ENCODE data around the gene SLC6A2.

The SLC6A2 gene

GRCh38 chr16:55647798-55648197, 8.0 kb upstream of the SLC6A2 start:
- ATAC-seq (no peak), DNase-seq (no peak)

- no peak for DNase-seq
These were observed 3.7 kb upstream of the SLC6A2 start for GRCh38 chr16:55651841-55652824.

DNA sequence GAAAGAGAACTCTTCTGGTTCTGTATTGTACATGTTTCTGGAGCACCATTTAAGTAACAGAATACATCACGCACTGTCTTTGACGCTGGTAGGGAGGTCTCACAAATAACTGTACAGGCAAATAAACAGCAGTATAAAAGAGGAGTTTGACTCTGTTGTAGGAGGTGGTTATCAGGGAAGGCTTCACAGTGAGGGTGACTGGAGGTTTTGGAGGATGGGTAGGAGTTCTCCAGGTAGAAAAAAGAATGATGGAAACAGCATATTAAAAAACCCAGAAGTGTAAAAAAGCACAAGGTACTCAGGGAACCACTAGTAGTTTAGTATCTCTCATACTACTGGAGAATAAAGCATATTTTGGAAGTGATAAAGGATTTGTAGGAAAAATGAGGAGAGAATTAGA, 2.7 kb upstream of the SLC6A2 start:
- DNase-seq (no peak), ATAC-seq (no peak)

More at GRCh38 chr16:55651841-55652824, 3.7 kb upstream of the SLC6A2 start:
- no peak for ATAC-seq

- ATAC-seq (no peak), DNase-seq (no peak)
These were observed 349 bp upstream of the SLC6A2 start for GRCh38 chr16:55655381-55655896.

DNA sequence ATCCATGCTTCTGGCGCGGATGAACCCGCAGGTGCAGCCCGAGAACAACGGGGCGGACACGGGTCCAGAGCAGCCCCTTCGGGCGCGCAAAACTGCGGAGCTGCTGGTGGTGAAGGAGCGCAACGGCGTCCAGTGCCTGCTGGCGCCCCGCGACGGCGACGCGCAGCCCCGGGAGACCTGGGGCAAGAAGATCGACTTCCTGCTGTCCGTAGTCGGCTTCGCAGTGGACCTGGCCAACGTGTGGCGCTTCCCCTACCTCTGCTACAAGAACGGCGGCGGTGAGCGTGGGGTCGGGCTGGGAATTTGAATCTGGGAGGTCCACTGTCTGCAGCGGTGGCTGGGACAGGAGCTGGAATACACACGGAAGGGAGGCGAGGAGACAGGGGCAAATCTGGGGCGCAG, 904 bp downstream of the SLC6A2 start:
- DNase-seq, result no peak
- ATAC-seq, result no peak

DNA sequence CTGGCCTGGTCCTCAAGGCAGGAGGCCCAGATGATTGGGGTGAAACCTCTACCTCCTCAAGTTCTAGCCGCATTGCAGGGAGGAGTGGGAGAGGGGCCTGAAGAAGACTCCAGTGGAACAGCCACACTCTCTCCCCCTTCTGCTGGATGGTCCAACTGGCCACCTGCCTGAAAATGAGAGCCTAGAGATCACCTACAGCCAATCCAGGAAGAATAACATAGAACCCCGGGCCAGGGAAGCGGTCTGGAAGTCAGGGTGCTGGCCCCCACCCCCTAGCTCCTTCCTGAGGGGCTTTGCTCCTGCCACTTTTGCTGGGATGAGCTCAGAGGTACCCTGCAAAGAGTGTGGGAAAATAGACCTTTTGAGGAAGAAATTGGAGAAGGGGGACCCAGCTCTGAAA, 1.8 kb downstream of the SLC6A2 start:
- ATAC-seq (no peak), DNase-seq (no peak)

DNA sequence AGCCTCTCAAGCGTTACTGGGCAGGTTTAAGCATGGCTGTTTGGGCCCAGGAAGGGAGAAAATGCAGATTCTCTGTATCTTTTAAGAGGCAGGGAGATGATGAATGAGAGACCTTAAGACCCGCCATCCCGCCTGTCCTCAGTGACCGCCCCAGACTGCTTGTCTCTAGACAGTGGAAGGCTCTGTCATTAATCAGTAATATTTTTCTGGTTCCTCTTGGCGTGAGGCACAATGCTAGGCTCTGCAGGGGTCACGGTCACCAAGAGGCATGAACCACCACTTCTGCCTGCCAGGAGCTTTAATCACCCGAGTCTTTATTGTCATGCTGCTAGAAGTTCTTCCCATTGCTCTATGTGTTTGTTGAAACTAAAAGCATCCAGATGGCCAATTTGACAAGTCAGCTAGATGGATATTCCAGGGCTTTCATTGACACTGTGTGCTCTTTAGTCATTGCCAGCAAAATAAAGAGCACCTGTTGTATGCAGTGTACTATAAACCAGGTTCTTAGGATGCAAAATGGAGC, 3.2 kb downstream of the SLC6A2 start:
- no peak for ATAC-seq
- DNase-seq, result no peak

GRCh38 chr16:55660026-55660425, 4.2 kb downstream of the SLC6A2 start:
- DNase-seq, result no peak
- ATAC-seq, result no peak

DNA sequence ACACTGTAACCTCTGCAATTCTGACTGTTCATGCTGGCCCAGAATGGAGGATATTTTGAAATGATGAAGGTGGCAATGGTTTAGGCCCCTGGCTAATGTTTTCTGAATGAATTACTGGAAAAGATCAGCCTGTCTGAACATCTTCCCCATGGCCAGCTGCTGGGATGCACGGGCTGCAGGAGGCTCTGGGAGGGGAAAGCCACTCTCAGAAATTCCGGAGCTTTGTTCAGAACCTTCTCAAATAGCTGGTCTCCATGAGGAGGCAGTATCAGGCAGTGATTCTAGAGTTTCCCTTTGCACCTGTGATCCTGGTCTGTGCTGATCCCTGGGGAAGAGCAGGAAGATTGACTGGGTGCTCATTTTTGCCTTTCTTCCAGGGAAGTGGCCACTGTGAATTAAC, 5.0 kb downstream of the SLC6A2 start:
- DNase-seq, result no peak
- ATAC-seq, result no peak

GRCh38 chr16:55661941-55662643, 6.3 kb downstream of the SLC6A2 start:
- no peak for DNase-seq
- no peak for ATAC-seq

GRCh38 chr16:55662644-55663031, 6.8 kb downstream of the SLC6A2 start:
- no peak for ATAC-seq

DNA sequence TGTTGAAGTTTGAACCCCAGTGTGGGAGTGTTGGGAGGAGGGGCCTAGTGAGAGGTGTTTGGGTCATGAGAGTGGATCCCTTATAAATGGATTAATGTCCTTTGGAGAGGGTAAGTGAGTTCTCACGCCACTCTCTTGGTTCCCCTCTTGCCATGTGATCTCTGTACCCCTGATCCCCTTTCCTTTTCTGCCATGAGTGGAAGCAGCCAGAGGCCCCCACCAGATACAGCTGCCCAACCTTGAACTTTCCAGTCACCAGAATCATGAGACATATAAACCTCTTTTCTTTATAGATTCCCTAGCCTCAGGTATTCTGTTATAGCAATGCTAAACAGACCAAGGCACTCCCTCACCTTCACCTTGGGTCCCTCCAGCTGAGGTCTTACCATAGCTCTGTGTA, 7.4 kb downstream of the SLC6A2 start:
- no peak for DNase-seq
- no peak for ATAC-seq

More at GRCh38 chr16:55662644-55663031, 6.8 kb downstream of the SLC6A2 start:
- no peak for DNase-seq

DNA sequence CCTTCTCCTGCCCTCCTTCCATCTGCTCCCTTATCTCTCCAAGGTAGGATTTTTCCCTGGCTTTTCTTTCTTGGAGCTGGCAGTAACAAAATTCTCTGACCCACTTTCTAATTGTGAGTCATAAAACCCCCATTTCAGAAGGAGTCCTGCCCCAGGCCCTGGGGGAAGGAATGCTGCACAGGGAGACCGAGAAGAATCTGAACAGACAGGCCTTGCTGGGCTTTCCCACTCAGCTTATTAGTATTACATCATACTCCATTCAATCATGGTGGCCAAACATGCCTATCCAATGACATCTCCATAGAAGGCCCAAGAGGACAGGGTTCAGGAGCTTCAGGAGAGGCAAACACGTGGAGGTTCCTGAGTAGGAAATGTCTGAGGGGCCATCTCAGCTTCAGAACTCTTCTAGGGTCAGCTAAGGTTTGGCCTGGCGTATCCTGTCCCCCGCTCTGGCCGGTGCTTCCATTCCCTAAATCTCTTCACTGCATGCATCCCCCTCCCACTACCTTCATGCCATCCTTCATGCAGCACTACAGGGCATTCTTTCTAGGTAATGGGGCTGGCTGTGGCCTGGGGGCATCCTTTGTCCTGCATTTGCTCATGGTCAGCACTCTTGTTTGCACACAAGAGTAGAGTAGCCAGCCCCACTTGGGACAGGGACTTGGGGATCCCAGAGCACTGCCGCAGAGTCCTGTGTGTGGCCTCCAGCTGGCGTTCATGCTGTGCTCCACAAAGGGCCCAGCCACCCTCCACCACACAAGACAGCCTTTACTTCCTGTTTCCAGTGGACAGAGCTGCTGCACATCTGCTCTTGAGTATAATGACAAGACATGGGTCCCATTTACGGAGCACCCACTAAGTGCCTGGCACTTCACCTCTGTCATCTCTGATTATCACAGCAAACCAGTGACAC, 8.2 kb downstream of the SLC6A2 start:
- ATAC-seq, result no peak
- no peak for DNase-seq

DNA sequence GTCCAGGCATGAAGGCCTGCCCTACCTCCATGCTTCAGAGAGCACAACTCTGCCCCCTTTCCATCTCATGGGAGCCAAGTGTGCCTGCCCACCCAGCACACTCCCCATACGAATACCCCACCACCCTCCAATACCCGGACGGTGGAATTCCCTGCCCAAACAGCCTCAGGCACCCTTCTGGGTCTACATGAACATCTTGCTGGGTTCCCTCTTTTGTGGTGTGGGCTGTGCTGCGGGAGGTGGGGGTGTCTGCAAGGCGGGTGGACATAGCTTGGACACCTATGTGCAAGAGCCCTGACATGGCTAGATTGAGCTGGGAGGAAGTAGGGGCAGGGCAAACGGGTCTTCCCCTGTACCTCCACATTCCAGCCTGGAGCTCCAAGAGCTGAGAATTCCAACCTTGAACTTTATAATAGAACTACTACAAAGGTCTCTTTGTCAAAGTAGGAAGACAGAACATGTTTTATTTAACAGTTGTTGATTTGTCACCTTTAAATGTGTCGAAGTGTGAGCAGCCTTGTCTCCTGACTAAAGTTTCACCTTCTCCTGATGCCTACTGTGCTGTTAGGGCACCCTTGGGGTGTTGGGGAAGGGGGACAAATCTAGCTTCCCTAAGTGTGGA, 9.1 kb downstream of the SLC6A2 start:
- ATAC-seq, result peak; percentile 20
- no peak for DNase-seq

DNA sequence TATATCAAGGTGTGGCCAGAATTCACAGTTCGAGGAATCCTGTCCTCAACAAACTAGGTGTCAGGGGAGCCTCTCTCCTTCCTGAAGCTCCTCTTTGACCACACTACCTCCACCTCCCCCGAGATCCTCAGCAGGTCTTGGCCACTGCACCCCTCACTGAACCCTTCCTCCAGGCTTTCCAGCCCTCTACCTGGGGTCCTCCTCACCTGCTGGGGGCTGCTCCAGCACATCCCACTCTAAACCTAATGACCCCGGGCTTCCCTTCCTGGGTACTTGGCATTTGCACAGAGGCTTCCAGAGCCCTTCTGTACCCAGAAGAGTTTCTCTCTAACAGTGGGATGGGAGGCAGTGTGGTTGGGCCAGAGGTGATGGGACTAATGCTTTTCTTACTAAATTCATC, 9.7 kb downstream of the SLC6A2 start:
- ATAC-seq (no peak), DNase-seq (no peak)

DNA sequence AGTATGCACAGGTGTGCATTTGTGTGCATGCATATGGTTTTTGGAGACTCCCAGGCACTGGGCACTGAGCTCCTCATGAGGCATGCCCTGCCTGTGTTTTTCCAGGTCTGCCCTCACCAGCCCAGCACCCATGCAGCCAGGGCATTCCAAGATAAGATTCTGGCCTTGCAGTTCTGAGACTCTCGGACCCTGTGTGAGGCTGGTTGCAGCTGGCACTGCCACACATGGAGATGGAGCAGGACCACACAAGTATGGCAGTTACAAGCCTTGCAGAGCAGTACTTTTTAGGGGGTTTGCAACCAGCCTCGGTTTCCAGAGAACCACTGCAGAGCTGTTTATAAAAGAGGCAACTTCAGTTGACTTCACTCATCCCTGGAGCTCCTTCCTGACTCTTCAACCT, 10.2 kb downstream of the SLC6A2 start:
- ATAC-seq, result no peak

GRCh38 chr16:55667753-55668152, 12.0 kb downstream of the SLC6A2 start:
- ATAC-seq, result no peak

More for the DNA sequence above, 10.2 kb downstream of the SLC6A2 start:
- DNase-seq, result no peak

DNA sequence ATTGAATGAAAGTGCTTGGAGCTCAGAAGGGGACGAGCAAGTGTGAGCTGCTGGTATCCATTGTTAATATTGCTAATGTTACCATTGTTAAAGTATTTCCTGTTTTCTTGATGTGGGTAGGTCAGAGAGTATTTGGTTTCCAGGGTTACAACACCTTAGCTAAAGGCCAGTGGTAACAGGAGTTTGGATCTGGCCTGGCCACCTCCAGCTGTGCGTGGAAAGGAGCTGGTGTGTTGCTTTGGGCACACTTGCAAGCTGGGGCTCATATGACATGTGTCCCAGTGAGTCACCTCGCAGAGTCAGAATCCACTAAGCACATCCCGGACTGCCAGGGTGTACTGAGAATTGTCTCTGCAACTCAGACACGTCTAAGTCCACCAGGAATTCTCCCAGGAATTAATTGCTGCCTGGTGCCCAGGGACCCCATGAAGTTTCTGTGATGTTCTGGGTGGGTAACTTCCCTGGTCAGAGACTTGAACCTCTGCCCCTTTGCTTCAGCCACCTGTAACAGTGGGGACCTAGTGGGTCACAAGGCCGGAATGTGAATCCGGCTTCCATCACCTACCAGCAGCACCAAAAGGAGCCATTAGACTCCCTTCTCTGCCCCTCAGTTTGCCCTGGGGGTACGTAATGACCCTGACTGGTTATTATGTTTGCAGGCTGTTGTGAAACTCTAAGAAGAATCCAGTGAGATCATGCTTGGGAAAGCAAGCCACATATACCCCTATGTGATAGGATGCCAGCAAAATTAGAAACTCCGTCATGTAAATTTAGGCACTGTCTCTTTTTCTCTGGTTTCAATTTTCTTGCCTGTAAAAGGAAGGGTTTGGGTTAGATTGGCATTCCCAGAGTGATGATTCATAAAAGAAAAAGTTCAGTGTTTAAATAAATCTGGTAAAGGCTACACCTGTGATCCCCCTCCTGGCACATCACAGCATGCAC, 12.8 kb downstream of the SLC6A2 start:
- DNase-seq (no peak), ATAC-seq (no peak)

More at GRCh38 chr16:55667753-55668152, 12.0 kb downstream of the SLC6A2 start:
- DNase-seq, result no peak

DNA sequence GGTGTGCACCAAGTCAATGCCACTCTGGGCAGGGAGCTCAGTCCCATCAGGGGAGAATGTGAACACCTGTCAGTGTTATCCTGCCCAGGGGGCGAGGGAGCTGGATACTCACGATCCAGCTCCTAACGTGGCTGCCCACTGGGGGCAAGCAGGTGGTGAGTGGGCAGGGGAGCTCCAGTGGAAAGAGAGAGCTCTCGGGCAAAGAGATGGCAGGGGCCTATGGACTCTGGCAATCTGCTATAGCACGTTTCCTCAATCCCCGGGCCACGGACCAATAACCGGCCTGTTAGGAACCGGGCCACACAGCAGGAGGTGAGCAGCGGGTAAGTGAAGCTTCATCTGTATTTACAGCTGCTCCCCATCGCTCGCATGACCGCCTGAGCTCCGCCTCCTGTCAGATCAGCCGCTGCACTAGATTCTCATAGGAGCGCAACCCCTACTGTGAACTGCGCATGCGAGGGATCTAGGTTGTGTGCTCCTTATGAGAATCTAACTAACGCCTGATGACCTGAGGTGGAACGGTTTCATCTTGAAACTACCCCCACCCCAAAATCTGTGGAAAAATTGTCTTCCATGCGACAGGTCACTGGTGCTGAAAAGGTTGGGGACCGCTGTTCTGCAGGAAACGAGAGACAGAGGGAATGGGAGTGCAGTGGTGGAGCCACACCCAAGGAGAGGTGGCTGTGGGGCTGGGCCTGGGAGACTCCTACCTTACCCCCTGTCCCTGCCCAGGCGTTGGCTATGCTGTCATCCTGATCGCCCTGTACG, 15.6 kb downstream of the SLC6A2 start:
- ATAC-seq (no peak), DNase-seq (no peak)
